A172 (cell line): ENCODE measurements around the gene TMEM204. TPM values are rescaled to one million over a fixed set of nuclear protein-coding genes. Genes with fewer than 3 reads are reported as not detected.

Experiments
- DNase-seq: peaks from one replicate; pipeline ENCODE4 v3.0.0-alpha.2; 2015; ENCODE audit warnings: low spot score
- total RNA-seq: library from RNA; depleted of rRNA; stranded (reverse); fragments of >200 nt; shearing (Covaris generic); gene quantifications from 2 replicates; pipeline ENCODE4 v1.2.3, GENCODE V29; 2014

The TMEM204 gene
- total RNA-seq, 1 experiment from 2014 or later = not detected

DNA sequence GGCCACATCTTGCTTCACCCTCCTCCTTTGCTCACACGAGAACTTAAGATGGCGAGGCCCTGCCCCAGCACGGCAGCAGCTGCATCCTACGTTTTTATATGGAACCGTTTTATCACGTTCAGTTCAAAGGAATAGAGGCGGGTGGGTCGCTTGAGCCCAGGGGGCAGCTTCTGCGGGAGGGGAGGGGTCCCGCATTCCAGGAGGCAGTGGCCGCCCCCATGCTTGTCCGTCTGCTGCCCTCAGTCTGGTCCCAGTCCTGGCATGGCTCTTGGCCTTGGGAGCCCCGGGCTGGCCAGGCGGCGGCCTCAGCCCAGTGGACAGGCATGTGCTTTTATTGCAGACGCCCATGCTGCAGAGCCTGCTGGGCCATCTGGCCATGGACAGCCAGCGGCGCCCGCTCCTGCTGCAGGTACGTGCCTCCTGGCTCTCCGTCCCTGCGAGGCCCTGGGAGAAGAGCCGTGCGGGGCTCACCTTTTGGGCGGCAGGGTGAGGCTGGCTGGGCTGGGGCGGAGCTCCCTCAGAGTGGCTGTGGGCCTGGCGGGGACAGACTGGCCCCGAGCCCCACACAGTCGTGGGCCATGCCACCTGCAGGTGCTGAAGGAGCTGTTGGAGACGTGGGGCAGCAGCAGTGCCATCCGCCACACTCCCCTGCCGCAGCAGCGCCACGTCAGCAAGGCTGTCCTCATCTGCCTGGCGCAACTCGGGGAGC is 33.6 kb upstream of the TMEM204 start:
- no peak for DNase-seq

DNA sequence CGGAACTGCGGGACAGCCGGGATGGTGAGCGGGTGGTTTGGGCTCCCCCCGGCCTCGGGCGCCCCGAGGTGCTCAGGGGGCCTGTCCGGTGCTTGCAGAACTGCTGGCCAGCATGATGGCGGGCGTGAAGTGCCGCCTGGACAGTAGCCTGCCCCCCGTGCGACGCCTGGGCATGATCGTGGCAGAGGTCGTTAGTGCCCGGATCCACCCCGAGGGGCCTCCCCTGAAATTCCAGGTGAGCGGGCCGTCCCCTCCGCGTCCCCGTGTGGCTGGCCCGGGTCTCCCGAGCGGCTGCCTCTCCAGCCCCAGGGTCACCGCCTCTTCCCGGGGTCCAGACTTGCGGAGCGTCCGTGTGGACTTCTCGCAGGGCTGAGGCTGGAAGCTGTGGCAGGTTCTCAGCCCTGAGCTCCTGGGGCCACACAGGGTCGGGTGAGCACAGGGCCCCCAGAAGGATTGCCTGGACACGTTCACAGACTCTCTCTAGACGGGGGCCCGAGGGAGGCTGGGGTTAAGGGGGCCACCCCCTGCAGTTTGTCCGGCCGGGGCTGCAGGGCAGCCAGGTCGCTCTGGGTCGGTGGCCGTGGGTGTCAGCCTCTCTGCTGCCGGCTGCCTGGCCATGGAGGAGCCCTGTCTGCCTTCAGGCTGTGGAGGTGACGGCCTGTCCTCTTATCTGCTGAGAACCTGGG is 32.9 kb upstream of the TMEM204 start:
- no peak for DNase-seq

DNA sequence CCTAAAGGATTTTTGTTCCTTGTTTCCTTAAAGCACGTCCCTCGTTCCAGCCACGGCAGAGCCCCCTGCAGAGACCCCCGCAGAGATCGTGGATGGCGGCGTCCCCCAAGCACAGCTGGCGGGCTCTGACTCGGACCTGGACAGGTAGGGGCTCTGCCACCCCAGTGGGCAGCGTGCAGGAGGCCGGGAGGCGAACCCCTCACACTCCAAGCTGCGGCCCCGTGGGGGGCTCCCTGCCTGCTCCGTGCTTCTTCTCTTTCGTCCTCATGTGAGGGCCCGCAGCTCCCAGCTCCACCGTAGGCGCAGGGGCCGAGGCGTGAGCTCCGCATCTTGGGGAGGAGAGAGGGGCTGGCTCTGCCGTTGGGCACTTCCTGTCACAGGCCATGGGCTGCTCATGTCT is 31.8 kb upstream of the TMEM204 start:
- no peak for DNase-seq

DNA sequence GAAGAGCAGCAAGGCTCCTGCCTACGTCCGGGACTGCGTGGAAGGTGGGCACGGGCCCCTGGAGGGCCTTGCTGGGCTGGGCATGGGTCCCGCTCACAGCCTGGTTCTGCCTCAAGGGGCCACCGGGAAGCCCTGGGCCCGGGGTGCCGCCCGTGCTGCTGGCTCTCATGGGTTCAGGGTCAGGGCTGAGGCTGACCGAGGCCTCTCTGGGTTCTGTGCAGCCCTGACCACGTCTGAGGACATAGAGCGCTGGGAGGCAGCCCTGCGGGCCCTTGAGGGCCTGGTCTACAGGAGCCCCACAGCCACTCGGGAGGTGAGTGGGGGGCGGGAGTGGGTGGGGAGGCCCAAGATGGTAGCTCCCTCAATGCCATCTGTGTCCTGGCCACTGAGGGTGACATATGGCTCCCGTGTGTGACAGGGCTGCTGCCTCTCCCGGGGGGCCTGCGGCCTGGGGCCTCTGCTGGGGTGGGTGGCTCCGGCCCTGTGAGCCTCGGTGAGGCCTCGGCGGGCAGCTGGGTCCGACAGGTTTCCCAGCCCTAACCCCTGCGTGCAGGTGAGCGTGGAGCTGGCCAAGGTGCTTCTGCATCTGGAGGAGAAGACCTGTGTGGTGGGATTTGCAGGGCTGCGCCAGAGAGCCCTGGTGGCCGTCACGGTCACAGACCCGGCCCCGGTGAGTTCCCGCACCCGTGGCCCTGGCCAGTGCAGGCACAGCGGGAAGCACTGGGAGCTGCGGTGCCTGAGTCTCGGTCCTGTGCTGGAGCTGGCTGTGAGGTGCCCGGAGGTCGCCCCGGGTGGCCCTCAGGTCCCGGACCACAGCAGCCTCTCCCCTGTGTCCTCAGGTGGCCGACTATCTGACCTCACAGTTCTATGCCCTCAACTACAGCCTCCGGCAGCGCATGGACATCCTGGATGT is 31.1 kb upstream of the TMEM204 start:
- no peak for DNase-seq

DNA sequence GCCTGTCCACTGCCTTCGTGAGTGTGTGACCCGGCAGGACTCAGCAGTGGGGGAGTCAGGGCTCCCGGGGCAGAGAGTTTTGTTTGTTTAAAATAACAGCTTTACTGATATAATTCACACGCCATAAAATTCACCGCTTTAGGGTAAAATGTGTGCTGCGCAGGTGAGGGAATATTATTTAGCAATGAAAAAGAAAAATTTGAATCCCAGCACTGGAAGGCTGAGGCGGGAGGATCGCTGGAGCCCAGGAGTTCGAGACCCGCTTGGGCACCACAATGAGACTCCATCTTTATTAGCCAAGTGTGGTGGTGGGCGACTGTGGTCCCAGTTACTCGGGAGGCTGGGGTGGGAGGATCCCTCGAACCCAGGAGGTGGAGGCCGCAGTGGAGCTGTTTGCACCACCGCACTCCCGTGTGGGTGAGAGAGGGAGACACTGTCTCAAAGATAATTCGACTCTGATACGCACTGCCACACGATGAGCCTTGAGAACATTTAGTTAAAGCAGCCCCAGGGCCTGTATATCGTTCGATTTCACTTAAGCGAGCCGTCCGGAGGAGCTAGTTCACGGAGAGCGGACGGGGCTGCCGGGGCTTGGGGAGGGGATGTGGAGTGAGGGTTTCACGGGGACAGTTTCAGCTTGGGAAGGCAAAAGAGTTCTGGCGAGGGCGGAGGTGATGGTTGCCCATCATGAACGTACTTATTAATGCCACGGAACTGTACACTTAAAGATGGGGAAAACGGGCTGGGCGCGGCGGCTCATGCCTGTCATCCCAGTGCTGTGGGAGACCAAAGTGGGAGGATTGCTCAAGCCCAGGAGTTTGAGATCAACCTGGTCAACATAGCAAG is 30.1 kb upstream of the TMEM204 start:
- no peak for DNase-seq

DNA sequence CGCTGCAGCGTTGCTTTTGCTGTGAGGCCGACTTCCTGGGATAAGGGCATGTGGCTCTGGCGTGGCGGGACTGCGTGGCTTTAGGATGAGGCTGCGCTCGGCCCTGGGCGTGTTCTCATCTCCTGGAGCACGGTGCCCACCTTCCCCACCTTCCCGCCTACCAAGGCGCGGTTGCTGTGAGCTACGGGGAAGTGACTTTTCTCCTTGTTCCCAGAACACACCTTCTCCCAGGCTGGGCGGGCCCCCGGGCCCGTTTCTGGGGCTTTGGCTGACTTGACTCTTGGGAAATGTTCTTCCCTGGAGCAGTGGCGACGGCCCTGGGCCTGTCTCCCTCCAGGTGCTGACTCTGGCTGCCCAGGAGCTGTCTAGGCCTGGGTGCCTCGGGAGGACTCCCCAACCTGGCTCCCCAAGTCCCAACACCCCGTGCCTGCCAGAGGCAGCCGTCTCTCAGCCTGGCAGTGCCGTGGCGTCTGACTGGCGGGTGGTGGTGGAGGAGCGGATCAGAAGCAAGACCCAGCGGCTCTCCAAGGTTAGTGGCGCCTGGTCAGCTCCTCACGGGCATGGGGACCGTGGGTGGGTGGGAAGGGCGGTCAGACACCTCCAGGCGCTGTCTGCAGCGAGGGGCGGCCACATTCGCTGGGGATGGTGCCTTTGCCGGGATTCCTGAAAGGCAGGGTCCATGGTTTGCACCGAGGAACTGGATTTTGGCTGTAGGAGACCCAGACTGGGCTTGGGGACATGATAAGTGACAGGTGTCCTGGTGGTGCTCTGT is 28.2 kb upstream of the TMEM204 start:
- DNase-seq = no peak

DNA sequence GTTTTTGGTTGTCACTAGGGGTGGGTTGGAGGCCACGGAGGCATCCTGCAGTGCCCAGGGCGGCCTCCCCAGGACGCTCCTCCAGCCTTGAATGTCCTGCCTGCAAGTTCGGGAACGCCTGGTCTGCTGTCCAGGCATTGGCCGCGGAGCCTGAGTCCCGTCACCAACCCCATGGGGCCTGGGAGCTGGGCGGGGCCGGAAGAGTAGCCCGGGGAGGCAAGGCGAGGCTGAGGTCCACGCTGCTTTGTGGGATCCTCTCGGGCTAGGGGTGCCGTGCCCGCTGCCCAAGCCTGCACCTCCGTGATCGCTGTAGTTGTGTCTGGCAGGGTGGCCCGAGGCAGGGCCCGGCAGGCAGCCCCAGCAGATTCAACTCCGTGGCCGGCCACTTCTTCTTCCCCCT is 27.6 kb upstream of the TMEM204 start:
- no peak for DNase-seq

DNA sequence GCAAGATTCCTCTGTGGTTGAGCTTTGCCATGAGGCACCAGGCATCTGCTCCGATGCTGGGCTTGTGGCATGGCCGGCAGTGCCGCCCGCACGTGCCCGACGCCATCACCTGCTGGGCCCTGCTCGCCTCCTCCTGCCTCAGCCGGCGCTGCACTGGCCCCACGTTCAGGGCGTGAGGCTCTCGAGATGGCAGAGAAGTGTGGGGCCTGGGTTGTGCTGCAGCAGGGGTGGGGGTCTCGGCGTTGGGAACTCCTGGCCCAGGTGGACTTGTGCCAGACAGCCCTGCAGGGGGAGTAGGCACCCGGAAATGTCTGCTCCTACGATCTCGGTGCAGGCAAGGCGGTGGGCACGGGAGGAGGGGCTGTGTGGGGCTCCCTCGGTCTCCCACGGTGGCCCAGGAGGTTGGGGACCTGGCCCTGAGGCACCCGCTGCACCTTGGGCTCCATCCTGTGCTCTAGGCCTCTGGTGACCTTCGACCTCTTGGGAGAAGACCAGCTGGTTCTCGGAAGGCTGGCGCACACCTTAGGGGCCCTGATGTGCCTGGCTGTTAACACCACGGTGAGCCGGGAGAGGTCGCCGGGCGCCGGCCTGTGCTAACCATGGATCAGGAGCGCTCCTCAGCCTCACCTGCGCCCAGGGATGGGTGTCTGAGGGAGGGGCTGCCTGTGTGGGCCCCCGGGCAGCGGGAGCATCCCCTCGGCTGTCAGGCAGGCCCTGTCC is 26.8 kb upstream of the TMEM204 start:
- no peak for DNase-seq

DNA sequence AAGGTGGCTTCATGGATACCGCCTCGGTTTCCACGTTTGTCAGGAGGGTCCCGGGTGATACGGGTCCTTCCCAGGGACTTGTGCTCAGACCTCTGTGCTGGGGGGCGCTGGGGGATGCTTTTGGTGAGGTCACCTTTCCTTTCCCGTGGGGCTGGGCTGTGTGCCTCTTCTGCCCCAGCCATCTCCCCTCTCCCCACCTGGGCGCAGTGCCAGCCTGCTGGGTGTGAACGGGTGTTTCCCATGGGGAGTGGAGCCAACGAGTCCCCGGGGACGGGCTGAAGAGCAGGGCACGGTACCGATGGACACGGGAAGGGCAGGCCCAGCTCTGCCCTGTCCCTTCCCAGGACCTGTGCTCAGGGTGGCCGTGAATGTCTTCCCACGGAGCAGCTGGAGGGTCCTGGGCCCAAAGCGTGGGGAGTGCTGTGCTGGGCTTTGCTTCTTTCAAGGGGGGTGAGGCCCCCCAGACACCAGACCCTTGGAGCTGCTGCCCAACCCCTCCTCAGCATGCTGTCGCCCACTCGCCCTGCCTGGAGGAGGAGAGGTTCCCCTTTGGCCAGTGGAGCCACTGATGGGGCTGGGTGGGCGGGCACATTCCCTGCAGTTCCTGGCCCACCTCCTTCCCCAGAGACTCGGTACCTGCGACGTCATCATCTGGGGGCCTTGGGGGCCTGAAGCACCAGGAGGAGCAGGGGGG is 24.8 kb upstream of the TMEM204 start:
- DNase-seq = no peak

DNA sequence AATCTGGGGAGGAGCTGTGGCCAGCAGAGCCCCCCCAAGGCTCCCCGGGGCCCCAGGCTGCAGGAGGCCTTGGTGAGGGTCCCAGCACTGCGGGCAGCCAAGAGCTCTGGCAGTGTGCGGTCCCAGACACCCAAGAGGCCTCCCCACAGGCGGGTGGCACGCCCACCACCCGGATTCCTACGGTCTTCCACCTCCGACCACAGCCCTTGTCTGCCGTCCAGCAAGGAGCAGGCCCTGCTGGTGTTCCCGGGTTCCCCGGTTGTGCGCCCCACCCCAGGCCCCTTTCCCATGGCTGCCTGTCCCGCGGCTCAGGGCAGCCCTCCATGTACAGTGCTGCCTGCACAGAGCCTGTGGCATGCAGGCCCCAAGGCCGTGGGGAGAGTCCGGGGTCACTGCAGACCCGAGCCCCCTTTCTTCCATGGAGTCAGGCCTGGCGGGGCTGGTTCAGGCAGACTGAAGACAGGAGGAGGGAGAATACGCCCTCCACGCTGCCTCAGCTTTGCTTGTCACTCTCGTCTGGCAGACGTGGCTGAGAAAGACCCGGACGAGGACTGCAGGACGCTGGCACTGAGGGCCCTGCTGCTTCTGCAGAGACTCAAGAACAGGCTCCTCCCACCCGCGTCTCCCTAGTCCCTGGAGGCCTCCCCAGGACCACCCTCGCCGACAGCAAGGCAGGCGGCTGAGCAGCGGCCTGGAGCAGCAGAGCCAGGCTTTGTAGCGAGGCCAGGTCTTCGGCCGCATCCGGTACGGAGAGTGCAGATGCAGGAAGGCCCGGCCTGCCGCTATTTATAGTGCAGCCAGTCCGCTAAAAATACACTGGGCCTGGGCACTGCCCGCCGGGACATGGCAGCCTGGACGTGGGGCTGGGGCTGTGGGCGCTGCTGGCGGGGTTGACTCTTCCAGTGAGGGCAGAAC is 23.9 kb upstream of the TMEM204 start:
- DNase-seq = no peak

DNA sequence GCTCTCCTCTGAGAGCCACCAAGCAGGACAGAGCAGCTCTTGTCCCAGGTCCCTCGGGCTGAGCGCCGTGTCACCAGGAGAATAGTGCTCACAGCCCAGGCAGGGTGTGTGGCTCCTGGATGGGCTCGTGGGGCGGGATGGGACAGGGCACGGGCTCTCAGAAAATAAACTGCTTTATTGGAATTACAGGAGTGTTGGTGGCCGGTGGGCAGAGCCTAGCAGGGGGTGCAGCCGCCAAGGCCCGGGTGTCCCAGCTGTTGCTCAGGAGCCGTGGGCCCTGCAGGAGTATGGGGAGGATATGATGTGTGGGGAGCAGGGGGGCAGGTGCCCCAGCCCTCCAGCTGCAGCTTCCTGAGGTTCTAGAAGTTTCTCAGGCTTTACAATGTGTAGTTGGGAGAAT is 23.2 kb upstream of the TMEM204 start:
- no peak for DNase-seq

DNA sequence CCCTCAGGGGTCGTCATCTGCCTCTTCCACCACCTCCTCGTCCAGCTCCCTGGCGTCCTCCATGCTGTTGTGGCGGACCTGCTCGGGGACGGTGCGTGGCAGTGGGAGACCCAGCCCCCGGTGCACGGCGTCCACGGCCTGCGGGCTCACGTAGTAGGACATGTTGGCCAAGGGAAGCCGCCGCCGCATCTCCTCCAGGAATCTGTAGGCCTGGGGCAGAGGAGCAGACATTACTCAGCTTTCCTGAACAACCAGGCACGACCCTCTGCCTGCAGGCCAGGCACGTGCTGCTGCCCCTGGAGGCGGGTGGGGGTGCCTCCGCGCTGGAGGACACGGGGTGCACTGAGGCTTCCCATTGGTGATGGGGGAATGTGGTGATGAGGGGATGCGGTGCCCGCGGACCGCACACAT is 22.5 kb upstream of the TMEM204 start:
- no peak for DNase-seq

DNA sequence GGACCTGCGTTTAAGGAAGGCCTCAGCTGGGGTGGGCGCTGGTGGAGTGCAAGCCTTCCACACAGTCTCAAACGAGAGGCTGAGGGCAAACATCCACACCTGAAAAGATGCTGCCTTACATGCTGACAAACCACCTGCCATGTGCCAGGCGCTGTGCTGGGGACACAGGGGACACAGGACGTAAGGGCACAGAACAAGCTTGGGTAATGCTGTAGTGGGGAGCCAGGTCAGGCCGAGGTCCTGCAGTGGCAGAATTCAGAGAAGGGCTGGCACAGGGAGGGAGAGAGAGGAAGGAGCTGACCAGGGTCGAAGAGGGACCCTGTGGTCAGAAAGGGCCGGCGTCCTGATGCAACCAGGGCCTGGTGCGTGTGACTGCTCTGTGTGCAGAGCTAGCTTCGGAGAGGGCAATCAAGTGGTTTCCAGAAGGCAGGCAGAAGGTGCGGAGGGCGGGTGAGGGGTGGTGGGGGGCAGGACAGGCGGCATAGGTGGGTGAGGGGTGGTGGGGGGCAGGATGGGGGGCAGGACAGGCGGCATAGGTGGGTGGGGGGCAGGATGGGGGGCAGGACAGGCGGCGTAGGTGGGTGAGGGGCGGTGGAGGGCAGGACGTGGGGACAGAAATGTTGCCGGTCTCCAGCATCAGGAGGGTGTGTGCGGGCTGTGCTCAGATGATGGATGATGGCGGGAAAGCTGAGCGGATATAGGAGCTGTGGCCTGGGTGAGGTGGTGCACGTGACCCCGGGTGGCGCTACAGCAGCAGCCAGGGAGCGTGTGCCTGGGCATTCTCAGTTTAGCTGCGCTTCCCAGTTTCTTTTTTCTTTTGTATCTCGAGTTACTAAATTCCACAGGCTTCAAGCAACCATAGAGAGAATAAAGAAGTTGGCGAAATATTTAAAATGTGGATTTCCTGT is 21.6 kb upstream of the TMEM204 start:
- DNase-seq = no peak

DNA sequence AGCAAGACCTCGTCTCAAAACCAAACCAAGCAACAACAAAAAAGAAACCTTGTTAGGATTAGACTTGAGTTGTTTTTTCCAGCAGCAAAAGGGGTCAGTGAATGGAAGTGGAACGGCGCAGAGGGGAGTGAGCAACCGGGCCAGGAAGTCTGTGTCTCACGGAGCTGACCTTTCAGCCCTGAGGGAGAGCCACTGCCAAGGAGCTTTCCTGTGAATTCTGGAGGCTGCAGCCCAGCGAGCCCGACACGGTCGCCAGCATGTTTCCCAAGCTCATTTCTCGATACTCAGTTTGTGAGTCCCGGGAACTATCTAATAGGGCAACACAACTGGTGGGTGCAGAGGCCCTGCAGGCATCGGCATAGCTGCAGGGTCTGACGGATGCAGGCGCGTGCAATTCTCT is 20.7 kb upstream of the TMEM204 start:
- DNase-seq = no peak

DNA sequence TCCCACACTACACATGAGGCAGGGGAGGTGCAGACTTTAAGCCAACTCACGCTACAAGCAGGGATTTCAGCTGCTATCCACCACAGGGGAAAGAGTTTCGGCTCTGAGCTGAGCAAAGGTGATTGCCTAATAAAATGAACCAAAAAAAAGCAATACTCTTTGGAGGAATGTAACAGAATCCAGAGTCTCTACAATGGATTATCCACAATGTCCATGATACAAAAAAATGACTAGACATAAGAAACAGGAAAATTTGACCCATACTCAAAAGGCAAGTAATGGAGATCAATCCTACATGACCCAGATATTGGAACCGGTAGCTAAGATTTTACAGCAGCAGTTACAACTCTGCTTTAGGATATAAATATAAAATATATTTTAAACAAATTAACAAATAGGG is 19.0 kb upstream of the TMEM204 start:
- DNase-seq = no peak

DNA sequence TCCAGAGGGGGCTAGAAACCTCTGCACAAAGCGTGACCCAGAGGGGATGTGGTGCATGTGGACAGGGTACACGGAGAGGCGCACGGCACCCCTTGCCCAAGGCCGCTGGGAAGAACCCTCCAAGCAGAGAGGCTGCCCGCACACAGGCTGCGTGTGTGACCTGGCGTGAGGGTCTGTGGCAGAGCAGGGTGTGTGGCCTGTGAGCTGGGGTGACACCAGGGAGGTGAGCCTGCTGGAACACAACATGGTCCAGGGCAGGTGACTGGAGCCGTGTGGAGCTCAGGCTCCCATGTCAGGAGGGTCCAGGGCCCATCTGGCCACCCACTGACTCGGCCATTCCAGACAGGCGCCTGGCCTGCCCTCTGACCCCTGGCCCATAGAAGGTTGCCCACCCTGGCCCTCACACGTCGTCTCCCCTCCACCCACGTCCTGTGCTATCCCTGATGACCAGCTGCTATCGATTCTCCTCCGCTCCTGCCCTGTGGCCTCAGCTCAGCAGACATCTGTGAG is 14.8 kb upstream of the TMEM204 start:
- no peak for DNase-seq

DNA sequence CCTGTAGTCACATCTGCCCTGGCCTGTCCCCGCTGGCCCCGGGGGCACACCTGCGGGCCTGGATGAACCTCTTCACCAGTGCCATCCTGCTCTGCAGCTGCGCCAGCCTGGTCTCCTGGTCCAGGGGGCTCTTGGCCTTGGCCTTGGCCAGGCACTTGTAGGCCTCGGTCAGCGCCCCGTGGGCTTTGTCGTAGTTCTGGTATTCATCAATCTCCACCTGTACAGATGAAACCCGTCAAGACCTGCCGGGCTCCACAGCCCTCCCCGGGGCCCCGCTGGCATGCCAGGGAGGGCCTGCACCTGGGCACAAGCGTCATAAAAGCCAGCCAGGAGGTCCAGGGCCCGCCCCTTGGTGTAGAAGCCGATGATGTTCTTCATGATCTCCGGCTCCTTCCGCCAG is 13.6 kb upstream of the TMEM204 start:
- DNase-seq = no peak
